ENCODE data around the gene ZNF511. TPM values are rescaled to one million over a fixed set of nuclear protein-coding genes. Genes with fewer than 3 reads are reported as not detected.

The ZNF511 gene
- total RNA-seq, 4 donors from 2014 or later = 15.5 to 24.4 (median 17.3) TPM

DNA sequence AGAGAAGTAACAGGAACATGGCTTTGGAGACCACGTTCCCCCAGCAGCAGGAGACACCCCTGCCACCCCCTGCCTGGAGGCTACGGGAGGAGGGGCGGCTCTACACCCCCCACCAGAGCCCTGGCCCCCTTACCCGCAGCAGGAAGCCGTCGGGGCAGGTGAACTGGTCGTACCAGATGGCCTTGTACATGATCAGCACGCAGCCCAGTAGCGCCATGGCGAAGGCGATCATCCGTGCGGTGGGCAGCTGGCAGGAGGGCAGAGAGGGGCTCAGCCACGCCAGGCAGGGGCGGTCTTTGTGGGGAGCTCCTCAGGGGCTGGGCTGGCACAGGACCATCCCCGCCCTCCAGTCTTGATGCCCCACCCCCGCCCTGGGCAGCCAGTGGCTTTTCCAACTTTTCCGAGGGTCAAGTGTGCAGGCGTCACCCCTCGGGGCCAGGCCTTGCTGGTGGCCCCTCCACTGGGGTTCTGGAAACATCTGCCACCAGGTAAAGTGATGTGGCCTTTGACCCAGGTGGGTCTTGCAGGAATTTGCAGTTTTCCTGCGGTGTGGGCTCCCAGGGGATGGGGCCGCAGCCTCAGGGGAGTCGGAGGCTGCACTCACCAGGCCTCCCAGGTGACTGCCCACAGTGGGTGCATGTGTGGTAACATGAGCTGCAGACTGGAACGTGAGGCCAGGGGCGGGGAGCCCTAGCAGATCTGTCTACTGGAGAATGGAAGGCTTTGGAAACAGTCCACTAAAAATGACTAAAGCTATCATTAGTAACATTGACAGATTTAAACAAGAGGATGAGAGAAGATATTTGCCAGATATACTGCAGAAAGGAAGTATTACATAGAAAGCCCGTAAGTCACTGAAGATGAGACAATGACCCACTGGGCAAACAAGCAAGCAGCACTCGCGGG, 18.3 kb downstream of the ZNF511 start:
- Histone ChIP-seq H3K27ac (no peak overlapping the region), H3K36me3 (no peaks in the 10 kb centered on the region), H3K4me1 (peaks cover 24% of the 10 kb centered on the region), H3K4me3 (no peak overlapping the region), H3K27me3 (peaks cover 80% of the 10 kb centered on the region), H3K9me3 (no peaks in the 10 kb centered on the region)
- 23% methylated on average over 10 of the region's 28 CpGs for WGBS
- DNase-seq (ENCODE audit: low spot score in 2 of 2) = no peak
- TF ChIP-seq, protein P1, sequence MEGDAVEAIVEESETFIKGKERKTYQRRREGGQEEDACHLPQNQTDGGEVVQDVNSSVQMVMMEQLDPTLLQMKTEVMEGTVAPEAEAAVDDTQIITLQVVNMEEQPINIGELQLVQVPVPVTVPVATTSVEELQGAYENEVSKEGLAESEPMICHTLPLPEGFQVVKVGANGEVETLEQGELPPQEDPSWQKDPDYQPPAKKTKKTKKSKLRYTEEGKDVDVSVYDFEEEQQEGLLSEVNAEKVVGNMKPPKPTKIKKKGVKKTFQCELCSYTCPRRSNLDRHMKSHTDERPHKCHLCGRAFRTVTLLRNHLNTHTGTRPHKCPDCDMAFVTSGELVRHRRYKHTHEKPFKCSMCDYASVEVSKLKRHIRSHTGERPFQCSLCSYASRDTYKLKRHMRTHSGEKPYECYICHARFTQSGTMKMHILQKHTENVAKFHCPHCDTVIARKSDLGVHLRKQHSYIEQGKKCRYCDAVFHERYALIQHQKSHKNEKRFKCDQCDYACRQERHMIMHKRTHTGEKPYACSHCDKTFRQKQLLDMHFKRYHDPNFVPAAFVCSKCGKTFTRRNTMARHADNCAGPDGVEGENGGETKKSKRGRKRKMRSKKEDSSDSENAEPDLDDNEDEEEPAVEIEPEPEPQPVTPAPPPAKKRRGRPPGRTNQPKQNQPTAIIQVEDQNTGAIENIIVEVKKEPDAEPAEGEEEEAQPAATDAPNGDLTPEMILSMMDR (IDR thresholded peaks at IDR 0.05) = no peak
- TF ChIP-seq EP300 (IDR thresholded peaks at IDR 0.05) (no peak), POLR2AphosphoS5 (IDR thresholded peaks at IDR 0.05) (no peak), POLR2A (IDR thresholded peaks at IDR 0.05) (no peak)

DNA sequence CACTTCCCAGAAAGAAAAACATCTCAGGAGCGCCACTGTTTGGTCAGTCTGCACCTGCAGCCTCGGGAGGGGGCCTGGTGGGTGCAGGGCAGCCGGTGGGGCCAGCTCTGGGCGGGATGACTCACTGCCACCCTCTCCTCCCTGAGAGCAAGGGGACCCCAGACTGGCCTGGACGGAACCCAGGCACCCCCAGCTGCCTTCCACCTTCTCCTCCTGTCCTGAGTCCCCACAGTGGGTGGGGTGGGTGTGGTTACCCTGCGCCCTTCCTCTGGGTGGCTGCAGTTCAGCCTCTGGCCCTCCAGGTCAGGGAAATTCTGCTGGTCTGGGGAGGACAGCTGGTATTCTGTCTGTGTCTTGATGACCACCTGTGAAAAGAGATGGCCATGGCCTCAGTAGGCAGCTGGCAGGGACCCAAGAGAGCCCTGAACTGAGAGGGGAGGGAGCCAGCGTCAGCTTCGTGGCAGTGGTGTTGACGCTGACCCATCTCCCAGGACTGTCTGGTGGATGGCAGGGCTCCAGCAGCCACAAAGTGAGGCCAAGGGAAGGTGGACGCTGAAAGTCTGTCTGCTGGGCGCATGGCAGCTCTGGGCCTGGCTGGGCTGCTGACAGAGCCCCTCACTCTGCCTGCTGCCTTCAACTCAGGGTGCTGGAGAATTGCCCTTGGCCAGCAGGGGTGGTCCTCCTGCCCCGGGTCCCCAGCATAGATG, 19.1 kb downstream of the ZNF511 start:
- DNase-seq (ENCODE audit: low spot score in 2 of 2) = no peak
- H3K9me3 ChIP-seq = no peaks in the 10 kb centered on the region
- peaks cover 88% of the 10 kb centered on the region for H3K27me3 ChIP-seq
- TF ChIP-seq, protein P1 (IDR thresholded peaks at IDR 0.05) = no peak
- TF ChIP-seq POLR2A (IDR thresholded peaks at IDR 0.05) = no peak
- TF ChIP-seq EP300 (IDR thresholded peaks at IDR 0.05) = no peak
- TF ChIP-seq POLR2AphosphoS5 (IDR thresholded peaks at IDR 0.05) = no peak
- H3K4me3 ChIP-seq = no peak overlapping the region
- peaks cover 24% of the 10 kb centered on the region for H3K4me1 ChIP-seq
- no peaks in the 10 kb centered on the region for H3K36me3 ChIP-seq
- WGBS = 34% methylated on average over 5 of the region's 12 CpGs
- no peak overlapping the region for H3K27ac ChIP-seq

DNA sequence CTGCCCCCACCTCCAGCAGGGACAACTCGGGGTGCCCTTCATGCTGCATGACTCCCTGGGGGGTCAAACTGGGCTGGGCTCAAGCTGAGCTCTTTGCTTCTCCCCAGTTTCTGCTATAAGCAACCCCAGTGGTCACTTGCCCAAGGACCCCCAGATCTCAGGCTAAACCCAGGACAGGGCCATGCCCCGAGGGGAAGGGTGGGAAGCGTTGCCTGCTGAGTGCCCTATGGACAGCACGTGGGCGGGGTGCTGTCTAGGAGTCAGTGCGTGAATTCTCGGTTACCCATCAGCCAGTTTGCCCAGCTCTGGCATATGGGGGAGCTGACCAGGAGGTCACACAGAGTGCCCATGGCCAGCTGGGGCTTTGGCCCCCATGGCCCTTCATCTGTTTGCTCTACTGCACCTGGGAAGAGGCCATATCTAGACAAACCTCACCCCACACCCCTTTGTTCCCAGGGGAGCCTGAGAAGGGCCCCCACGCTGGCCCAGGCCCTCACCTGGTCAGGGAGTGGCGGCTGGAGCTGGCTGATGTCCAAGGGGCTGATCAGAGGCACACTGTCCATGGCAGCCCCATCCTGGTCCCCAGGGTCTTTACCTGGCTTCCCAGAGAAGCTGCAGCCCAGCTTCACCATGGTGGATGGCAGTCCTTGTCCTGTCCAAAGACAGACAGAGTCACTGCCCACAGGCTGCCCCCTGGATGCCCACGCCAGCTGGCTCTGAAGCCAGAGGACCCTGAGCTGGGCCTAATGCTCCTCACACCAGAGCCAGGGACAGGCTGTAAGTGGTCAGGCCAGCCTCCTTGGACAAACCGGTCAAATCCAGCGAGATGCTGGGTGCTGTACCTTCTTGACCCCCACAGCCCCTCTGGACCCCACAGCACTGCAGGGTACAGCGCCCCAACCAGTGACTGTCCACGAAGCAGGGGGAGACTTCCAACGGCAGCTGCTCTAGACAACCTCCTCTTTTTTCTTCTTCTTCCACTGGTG, 19.9 kb downstream of the ZNF511 start:
- Histone ChIP-seq H3K27me3 (peaks cover 87% of the 10 kb centered on the region), H3K9me3 (no peaks in the 10 kb centered on the region), H3K4me3 (no peak overlapping the region), H3K36me3 (no peaks in the 10 kb centered on the region), H3K4me1 (peaks cover 24% of the 10 kb centered on the region), H3K27ac (no peak overlapping the region)
- WGBS = 78% methylated on average over 6 of the region's 15 CpGs
- TF ChIP-seq, protein P1 (IDR thresholded peaks at IDR 0.05) = no peak
- TF ChIP-seq POLR2AphosphoS5 (IDR thresholded peaks at IDR 0.05) = no peak
- TF ChIP-seq EP300 (IDR thresholded peaks at IDR 0.05) = no peak
- TF ChIP-seq POLR2A (IDR thresholded peaks at IDR 0.05) = no peak
- no peak for DNase-seq (ENCODE audit: low spot score in 2 of 2)

DNA sequence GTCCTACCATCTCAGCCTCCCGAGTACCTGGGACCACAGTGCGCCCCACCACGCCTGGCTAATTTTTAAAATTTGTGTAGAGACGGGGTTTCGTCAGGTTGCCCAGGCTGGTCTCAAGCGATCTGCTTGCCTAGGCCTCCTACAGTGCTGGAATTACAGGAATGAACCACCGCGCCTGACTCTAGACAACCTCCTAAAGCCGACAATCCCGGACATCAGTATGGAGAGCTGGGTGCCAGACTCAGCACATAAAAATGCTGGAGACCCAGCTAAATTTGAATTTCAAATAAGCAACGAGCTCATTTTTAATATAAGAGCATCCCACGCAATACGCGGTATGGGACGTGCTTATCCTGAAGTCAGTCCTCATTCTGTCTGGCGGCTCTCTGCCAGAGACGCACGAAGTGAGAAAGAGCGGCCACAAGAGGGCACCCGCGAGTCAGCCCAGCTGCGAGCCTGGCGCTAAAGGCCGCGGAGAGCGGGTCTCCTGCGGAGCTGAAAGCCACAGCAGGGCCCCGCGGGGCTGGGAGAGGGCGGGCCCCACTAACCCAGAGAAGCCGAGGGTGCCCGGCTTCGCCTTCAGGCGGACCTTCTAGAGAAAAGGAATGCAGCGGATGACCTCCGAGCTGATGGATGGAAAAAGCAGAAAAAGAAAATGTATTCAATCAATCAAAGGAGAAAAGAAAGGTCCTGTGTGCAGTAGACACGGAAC, 20.9 kb downstream of the ZNF511 start:
- TF ChIP-seq EP300 (IDR thresholded peaks at IDR 0.05) = no peak
- no peak for TF ChIP-seq POLR2AphosphoS5 (IDR thresholded peaks at IDR 0.05)
- TF ChIP-seq, protein P1 (IDR thresholded peaks at IDR 0.05) = peak; percentile 70 to 98
- Histone ChIP-seq H3K9me3 (no peaks in the 10 kb centered on the region), H3K36me3 (no peaks in the 10 kb centered on the region), H3K27ac (no peak overlapping the region), H3K4me1 (peaks cover 23% of the 10 kb centered on the region), H3K27me3 (peaks cover 82% of the 10 kb centered on the region), H3K4me3 (peak overlapping the region; percentile 17)
- peak in 1 of 2 donors; percentile 91 for DNase-seq (ENCODE audit: low spot score in 2 of 2)
- WGBS = 9% methylated on average over 37 of the region's 37 CpGs

Measured in suprapubic skin (tissue), 4 donors.